ENCODE data around the gene STK25.

STK25 gene

DNA sequence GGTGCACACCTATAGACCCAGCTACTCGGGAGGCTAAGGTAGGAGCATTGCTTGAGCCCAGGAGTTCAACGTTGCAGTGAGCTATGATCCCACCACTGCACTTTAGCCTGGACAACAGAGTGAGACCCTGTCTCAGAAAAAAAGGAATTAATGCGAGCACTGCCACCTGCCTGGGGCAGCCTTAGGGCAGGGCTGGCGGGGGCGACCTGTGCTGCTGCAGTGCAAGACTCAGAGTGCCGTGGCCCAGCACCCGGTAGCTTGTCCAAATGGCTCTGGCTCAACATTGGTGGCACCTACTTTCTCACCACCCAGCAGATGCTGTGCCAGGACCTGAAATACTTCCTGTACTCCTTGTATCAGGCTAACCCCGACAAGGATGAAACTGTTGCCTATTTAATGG lies 30.2 kb downstream of the STK25 start:
- no peak for ATAC-seq
- TF ChIP-seq RARB (CRISPR knock-in tag; IDR thresholded peaks at IDR 0.05) (no peak), CSDC2 (CRISPR knock-in tag; IDR thresholded peaks at IDR 0.05) (no peak), ZNF565 (CRISPR knock-in tag; conservative IDR thresholded peaks at IDR 0.05; ENCODE audit: low read depth) (no peak)
- TF ChIP-seq, protein P1, sequence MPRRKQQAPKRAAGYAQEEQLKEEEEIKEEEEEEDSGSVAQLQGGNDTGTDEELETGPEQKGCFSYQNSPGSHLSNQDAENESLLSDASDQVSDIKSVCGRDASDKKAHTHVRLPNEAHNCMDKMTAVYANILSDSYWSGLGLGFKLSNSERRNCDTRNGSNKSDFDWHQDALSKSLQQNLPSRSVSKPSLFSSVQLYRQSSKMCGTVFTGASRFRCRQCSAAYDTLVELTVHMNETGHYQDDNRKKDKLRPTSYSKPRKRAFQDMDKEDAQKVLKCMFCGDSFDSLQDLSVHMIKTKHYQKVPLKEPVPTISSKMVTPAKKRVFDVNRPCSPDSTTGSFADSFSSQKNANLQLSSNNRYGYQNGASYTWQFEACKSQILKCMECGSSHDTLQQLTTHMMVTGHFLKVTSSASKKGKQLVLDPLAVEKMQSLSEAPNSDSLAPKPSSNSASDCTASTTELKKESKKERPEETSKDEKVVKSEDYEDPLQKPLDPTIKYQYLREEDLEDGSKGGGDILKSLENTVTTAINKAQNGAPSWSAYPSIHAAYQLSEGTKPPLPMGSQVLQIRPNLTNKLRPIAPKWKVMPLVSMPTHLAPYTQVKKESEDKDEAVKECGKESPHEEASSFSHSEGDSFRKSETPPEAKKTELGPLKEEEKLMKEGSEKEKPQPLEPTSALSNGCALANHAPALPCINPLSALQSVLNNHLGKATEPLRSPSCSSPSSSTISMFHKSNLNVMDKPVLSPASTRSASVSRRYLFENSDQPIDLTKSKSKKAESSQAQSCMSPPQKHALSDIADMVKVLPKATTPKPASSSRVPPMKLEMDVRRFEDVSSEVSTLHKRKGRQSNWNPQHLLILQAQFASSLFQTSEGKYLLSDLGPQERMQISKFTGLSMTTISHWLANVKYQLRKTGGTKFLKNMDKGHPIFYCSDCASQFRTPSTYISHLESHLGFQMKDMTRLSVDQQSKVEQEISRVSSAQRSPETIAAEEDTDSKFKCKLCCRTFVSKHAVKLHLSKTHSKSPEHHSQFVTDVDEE (CRISPR knock-in tag; IDR thresholded peaks at IDR 0.05), result no peak

DNA sequence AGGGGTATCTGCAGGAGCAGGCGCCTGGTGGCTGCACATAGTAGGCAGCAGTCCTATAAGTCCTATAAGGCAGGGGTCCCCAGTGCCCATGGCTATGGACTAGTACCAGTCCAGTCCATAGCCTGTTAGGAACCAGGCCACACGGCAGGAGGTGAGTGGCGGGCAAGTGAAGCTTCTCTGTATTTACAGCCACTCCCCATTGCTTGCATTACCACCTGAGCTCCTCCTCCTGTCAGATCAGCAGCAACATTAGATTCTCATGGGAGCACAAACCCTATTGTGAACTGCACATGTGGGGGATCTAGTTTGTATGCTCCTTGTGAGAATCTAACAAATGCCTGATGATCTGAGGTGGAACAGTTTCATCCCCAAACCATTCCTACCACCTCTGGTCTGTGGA lies 33.1 kb downstream of the STK25 start:
- ATAC-seq, result no peak
- TF ChIP-seq, protein P1 (CRISPR knock-in tag; IDR thresholded peaks at IDR 0.05), result no peak
- TF ChIP-seq, protein P2, sequence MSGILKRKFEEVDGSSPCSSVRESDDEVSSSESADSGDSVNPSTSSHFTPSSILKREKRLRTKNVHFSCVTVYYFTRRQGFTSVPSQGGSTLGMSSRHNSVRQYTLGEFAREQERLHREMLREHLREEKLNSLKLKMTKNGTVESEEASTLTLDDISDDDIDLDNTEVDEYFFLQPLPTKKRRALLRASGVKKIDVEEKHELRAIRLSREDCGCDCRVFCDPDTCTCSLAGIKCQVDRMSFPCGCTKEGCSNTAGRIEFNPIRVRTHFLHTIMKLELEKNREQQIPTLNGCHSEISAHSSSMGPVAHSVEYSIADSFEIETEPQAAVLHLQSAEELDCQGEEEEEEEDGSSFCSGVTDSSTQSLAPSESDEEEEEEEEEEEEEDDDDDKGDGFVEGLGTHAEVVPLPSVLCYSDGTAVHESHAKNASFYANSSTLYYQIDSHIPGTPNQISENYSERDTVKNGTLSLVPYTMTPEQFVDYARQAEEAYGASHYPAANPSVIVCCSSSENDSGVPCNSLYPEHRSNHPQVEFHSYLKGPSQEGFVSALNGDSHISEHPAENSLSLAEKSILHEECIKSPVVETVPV (CRISPR knock-in tag; IDR thresholded peaks at IDR 0.05), result no peak
- TF ChIP-seq, protein P3, sequence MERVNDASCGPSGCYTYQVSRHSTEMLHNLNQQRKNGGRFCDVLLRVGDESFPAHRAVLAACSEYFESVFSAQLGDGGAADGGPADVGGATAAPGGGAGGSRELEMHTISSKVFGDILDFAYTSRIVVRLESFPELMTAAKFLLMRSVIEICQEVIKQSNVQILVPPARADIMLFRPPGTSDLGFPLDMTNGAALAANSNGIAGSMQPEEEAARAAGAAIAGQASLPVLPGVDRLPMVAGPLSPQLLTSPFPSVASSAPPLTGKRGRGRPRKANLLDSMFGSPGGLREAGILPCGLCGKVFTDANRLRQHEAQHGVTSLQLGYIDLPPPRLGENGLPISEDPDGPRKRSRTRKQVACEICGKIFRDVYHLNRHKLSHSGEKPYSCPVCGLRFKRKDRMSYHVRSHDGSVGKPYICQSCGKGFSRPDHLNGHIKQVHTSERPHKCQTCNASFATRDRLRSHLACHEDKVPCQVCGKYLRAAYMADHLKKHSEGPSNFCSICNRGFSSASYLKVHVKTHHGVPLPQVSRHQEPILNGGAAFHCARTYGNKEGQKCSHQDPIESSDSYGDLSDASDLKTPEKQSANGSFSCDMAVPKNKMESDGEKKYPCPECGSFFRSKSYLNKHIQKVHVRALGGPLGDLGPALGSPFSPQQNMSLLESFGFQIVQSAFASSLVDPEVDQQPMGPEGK (CRISPR knock-in tag; IDR thresholded peaks at IDR 0.05; ENCODE audit: borderline replicate concordance), result no peak
- TF ChIP-seq GLIS3 (CRISPR knock-in tag; IDR thresholded peaks at IDR 0.05) (no peak), RARB (CRISPR knock-in tag; IDR thresholded peaks at IDR 0.05) (no peak), ZNF565 (CRISPR knock-in tag; conservative IDR thresholded peaks at IDR 0.05; ENCODE audit: low read depth) (no peak), PPARA (CRISPR knock-in tag; IDR thresholded peaks at IDR 0.05; ENCODE audit: borderline replicate concordance) (no peak), ZFP3 (CRISPR knock-in tag; IDR thresholded peaks at IDR 0.05) (no peak)
- TF ChIP-seq, protein P4, sequence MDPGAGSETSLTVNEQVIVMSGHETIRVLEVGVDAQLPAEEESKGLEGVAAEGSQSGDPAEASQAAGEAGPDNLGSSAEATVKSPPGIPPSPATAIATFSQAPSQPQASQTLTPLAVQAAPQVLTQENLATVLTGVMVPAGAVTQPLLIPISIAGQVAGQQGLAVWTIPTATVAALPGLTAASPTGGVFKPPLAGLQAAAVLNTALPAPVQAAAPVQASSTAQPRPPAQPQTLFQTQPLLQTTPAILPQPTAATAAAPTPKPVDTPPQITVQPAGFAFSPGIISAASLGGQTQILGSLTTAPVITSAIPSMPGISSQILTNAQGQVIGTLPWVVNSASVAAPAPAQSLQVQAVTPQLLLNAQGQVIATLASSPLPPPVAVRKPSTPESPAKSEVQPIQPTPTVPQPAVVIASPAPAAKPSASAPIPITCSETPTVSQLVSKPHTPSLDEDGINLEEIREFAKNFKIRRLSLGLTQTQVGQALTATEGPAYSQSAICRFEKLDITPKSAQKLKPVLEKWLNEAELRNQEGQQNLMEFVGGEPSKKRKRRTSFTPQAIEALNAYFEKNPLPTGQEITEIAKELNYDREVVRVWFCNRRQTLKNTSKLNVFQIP (CRISPR knock-in tag; IDR thresholded peaks at IDR 0.05; ENCODE audit: borderline replicate concordance, low read depth), result no peak

DNA sequence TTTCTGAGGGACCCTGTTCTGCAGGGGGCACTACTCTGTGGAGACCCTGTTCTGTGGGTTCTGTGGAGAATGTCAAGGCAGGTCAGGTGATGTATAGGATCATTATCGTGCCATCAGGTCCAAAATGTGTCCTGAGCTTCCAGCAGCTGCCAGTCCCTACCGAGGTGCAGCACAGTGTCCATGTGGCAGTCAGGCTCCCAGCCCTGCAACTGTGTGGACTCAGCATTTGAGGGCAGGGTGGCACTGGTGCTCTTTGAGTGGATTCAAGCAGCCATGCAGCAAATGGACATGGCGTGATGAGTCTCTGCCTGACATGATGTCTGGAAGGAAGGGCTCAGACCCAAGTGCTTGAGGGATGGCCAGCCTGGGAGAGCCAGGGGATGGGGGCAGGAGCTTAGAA lies 35.0 kb downstream of the STK25 start:
- ATAC-seq, result no peak
- TF ChIP-seq, protein P3 (CRISPR knock-in tag; IDR thresholded peaks at IDR 0.05; ENCODE audit: borderline replicate concordance), result no peak
- TF ChIP-seq TOX (CRISPR knock-in tag; IDR thresholded peaks at IDR 0.05; ENCODE audit: borderline replicate concordance) (no peak), ISL1 (CRISPR knock-in tag; IDR thresholded peaks at IDR 0.05) (no peak), CSDC2 (CRISPR knock-in tag; IDR thresholded peaks at IDR 0.05) (no peak)

DNA sequence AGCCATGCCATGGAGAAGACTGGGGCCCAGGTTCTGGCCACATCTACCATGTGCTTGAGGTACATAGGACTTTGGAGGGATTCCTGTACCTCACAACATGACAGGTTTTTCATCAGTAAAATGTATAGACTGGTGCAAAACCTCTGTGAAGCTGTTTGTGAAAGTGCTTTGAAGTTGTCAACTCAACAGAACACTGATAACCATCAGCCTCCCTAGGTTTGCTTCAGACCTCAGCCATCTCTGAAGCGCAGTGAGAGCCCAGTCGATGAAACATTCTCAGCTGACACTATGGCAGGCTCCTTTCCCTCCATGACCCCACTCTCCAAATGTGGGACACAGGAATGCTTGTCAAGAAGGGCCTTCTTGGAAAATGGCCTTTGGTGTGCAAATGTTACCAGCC lies 38.6 kb downstream of the STK25 start:
- no peak for ATAC-seq
- TF ChIP-seq, protein P2 (CRISPR knock-in tag; IDR thresholded peaks at IDR 0.05), result no peak
- TF ChIP-seq ZNF70 (CRISPR knock-in tag; IDR thresholded peaks at IDR 0.05) (no peak), ZC3H10 (CRISPR knock-in tag; IDR thresholded peaks at IDR 0.05) (no peak), RARB (CRISPR knock-in tag; IDR thresholded peaks at IDR 0.05) (no peak), ZNF8 (CRISPR knock-in tag; IDR thresholded peaks at IDR 0.05) (no peak), SNAI2 (CRISPR knock-in tag; IDR thresholded peaks at IDR 0.05) (no peak), ARNTL (CRISPR knock-in tag; IDR thresholded peaks at IDR 0.05; ENCODE audit: borderline replicate concordance, low read depth) (no peak)
- TF ChIP-seq, protein P5, sequence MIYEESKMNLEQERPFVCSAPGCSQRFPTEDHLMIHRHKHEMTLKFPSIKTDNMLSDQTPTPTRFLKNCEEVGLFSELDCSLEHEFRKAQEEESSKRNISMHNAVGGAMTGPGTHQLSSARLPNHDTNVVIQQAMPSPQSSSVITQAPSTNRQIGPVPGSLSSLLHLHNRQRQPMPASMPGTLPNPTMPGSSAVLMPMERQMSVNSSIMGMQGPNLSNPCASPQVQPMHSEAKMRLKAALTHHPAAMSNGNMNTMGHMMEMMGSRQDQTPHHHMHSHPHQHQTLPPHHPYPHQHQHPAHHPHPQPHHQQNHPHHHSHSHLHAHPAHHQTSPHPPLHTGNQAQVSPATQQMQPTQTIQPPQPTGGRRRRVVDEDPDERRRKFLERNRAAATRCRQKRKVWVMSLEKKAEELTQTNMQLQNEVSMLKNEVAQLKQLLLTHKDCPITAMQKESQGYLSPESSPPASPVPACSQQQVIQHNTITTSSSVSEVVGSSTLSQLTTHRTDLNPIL (CRISPR knock-in tag; IDR thresholded peaks at IDR 0.05; ENCODE audit: low read depth), result no peak
